PC-9 (cell line): ENCODE data around the gene NTNG1. TPM values are rescaled to one million over a fixed set of nuclear protein-coding genes. Genes with fewer than 3 reads are reported as not detected.

ENCODE experiments used
- BruUV-seq: library from RNA; stranded (reverse); fragments of 400-500 nt; replicated peaks from 2 replicates; lab custom pipeline; 2021; lab: Mats Ljungman, UMichigan
- CTCF ChIA-PET: fragments of 300-600 bp; sonication (Branson Sonifier 250); formaldehyde crosslinking; loops from one replicate; lab custom pipeline; 2022; ENCODE audit warnings: antibody characterized with exemption; lab: Charles Lee
- POLR2A ChIA-PET: fragments of 300-600 bp; sonication (Branson Sonifier 250); formaldehyde crosslinking; loops from one replicate; lab custom pipeline; 2022; ENCODE audit warnings: antibody characterized with exemption; ENCODE audit not compliant: unreplicated experiment; lab: Charles Lee
- DNase-seq, 2 experiments: peaks; one replicate each; pipeline versions ENCODE4 v3.0.0 to v3.0.0-alpha.2; 2015 to 2022; ENCODE audit warnings: mixed read lengths in 1 of 2
- H2AFZ ChIP-seq: fragments of 200-600 bp; sonication (generic); 2 replicates; pipeline ENCODE4 v1.8.1; 2017; ENCODE audit warnings: antibody characterized with exemption
- H3F3A ChIP-seq: fragments of 200-600 bp; sonication (generic); 2 replicates; pipeline ENCODE4 v1.8.1; 2017; ENCODE audit warnings: antibody characterized with exemption, mild to moderate bottlenecking, low read depth; ENCODE audit not compliant: insufficient read depth
- H3K27ac ChIP-seq: fragments of 200-600 bp; sonication (generic); 2 replicates; pipeline ENCODE4 v1.6.1; 2016; ENCODE audit warnings: mixed run types
- H3K27me3 ChIP-seq: fragments of 200-600 bp; sonication (generic); 2 replicates; pipeline ENCODE4 v1.6.1; 2016; ENCODE audit warnings: low read depth, mixed run types; ENCODE audit not compliant: insufficient read depth
- H3K36me3 ChIP-seq: fragments of 200-600 bp; sonication (generic); 2 replicates; pipeline ENCODE4 v1.6.1; 2016; ENCODE audit warnings: low read depth, mixed run types
- H3K4me1 ChIP-seq: fragments of 200-600 bp; sonication (generic); replicated peaks from 2 replicates; pipeline ENCODE4 v1.6.1; 2016; ENCODE audit warnings: mixed run types; ENCODE audit not compliant: insufficient read depth
- H3K4me2 ChIP-seq: fragments of 200-600 bp; sonication (generic); 2 replicates; pipeline ENCODE4 v1.6.1; 2017; ENCODE audit warnings: mixed run types
- H3K4me3 ChIP-seq: fragments of 200-600 bp; sonication (generic); 2 replicates; pipeline ENCODE4 v1.6.1; 2016; ENCODE audit warnings: mixed run types
- H3K79me2 ChIP-seq: fragments of 200-600 bp; sonication (generic); 2 replicates; pipeline ENCODE4 v1.6.1; 2017; ENCODE audit warnings: low read depth, mixed run types
- H3K9me2 ChIP-seq: fragments of 200-600 bp; sonication (generic); 2 replicates; pipeline ENCODE4 v1.8.1; 2017; ENCODE audit warnings: mild to moderate bottlenecking; ENCODE audit not compliant: insufficient read depth
- H3K9me3 ChIP-seq: fragments of 200-600 bp; sonication (generic); 2 replicates; pipeline ENCODE4 v1.8.1; 2016; ENCODE audit warnings: low read depth; ENCODE audit not compliant: insufficient read depth
- H4K20me1 ChIP-seq: fragments of 200-600 bp; sonication (generic); 2 replicates; pipeline ENCODE4 v1.8.1; 2017; ENCODE audit not compliant: insufficient read depth
- CTCF ChIP-seq: fragments of 200-600 bp; sonication (generic); conservative IDR thresholded peaks from 2 replicates; pipeline ENCODE4 v1.6.1; 2017; ENCODE audit warnings: mixed run types, antibody characterized with exemption, mild to moderate bottlenecking, moderate library complexity
- EZH2 ChIP-seq: fragments of 200-600 bp; sonication (generic); IDR thresholded peaks from 2 replicates; pipeline ENCODE4 v1.8.0; 2017; ENCODE audit warnings: antibody characterized with exemption, low read depth
- intact Hi-C: fragments of 100-400 bp; cut with micrococcal nuclease; formaldehyde crosslinking; loops from one replicate; pipeline ENCODE4 v1.10.0; 2022; ENCODE audit not compliant: unreplicated experiment
- total RNA-seq: library from RNA; stranded (reverse); gene quantifications from 2 replicates; pipeline ENCODE4 v1.2.3, GENCODE V29; 2021

The NTNG1 gene
- total RNA-seq, 1 experiment from 2014 or later: not detected

- CTCF ChIA-PET: no interaction called here
- H3F3A ChIP-seq: no peaks in the 10 kb centered on the region
- BruUV-seq: no TSS peak
- H3K36me3 ChIP-seq: no peaks in the 10 kb centered on the region
- no peaks in the 10 kb centered on the region for H4K20me1 ChIP-seq
- no peak overlapping the region for H3K4me3 ChIP-seq
- no peaks in the 10 kb centered on the region for H3K27me3 ChIP-seq
- no peak overlapping the region for H3K27ac ChIP-seq
- DNase-seq: no peak
- no peak for TF ChIP-seq CTCF
- no peak for TF ChIP-seq EZH2
- H3K4me1 ChIP-seq: peaks cover 8% of the 10 kb centered on the region
- H3K9me3 ChIP-seq: no peaks in the 10 kb centered on the region
- no peak overlapping the region for H3K4me2 ChIP-seq
- no peak overlapping the region for H2AFZ ChIP-seq
- POLR2A ChIA-PET: no interaction called here
- no peaks in the 10 kb centered on the region for H3K9me2 ChIP-seq
- no peaks in the 10 kb centered on the region for H3K79me2 ChIP-seq
- intact Hi-C loops: no loop called here
Observed at GRCh38 chr1:107532318-107532717, 391.5 kb downstream of the NTNG1 start.

Other genes starting within 250 kb of the NTNG1 start
- gene PRMT6, start 84.4 kb upstream of the NTNG1 start, total RNA-seq: 8.1 and 8.2 TPM in 2 replicates